Measurements from ENCODE around the gene IPPK.

IPPK gene

DNA sequence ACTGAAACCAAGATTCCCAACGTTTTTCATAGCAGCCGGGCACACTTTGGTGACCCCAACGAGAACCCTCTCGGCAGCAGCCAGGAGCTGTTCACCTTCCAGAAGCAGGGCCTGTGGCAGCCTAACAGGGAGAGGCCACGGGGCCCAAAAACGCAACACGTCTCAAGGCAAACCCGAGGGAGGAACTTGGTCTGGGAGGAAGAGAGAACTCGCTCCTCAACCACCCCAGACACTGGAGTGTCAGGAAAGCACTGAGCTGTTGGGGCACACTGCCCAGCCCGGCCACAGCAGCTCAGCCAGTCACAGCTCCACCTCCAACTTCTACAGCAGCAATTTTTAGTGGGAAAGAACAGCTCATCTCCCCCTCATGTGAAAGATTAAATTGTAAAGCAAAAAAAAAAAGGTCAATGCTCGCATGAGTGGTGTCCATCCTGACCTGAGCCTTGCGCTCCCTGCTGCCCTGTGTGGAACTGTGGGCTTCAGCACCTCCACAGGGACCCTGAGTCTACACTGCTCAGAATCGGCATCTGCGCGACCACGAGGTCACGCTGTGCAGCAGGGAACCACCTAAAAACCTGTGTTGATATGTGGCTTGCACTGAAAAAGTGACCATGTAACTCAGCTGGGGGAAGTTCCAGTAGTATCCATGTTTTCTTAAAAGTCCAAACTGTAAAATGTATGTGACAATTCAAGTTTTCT is 55.0 kb downstream of the IPPK start:
- no peak for DNase-seq (ENCODE audit: low read depth)
- H3K4me3 ChIP-seq (ENCODE audit: control insufficient read depth, low read depth, low read length), result no peak overlapping the region
- peak; percentile 20 for TF ChIP-seq CTCF (IDR thresholded peaks at IDR 0.05; ENCODE audit: control insufficient read depth, insufficient read depth, low read depth, low read length, missing control alignments)

GRCh38 chr9:92614123-92614510 is 55.8 kb downstream of the IPPK start:
- no peak overlapping the region for H3K4me3 ChIP-seq (ENCODE audit: control insufficient read depth, low read depth, low read length)
- TF ChIP-seq CTCF (IDR thresholded peaks at IDR 0.05; ENCODE audit: control insufficient read depth, insufficient read depth, low read depth, low read length, missing control alignments), result no peak
- no peak for DNase-seq (ENCODE audit: low read depth)

DNA sequence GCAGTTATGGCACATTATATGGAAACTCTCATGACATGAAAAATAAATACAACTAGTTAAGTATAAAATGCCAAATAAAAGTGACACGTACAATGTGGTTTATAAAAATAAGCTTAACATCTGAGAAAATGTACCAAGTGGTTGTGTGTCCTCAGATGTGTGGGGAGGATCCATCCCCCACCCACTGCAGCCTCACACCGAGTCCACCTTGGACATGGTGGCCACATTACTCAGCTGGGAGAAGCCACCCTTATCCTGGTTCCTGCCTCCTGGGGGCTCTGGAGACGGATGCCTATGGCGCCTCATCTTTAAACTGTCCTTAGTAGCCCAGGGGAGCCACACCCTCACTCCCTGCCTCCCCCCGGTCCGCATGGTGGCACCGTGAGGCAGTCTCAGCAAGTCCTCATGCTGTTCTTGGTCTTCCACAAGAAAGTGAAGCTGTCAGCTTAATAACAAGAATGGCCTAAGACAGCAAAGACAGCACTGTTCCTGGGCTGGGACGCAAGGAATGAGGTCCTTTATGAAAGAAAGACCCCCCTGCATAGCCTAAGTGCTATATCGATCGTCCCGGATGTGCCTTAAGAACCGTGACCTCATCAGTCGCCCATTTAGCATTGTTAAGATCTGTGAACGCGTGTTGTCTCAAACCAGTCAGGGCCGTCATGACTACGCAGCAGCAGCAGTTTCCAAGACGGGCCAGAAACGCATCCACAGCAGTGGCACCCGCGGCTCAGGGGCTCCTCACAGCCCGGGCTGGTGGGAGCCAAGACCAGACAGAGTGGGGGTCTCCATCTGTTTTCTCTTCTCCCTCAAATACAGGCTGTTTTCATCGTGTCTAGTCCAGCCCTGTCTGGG is 56.4 kb downstream of the IPPK start:
- no peak for DNase-seq (ENCODE audit: low read depth)
- H3K4me3 ChIP-seq (ENCODE audit: control insufficient read depth, low read depth, low read length), result no peak overlapping the region
- TF ChIP-seq CTCF (IDR thresholded peaks at IDR 0.05; ENCODE audit: control insufficient read depth, insufficient read depth, low read depth, low read length, missing control alignments), result no peak

GRCh38 chr9:92612816-92613215 is 57.1 kb downstream of the IPPK start:
- no peak for TF ChIP-seq CTCF (IDR thresholded peaks at IDR 0.05; ENCODE audit: control insufficient read depth, insufficient read depth, low read depth, low read length, missing control alignments)
- DNase-seq (ENCODE audit: low read depth), result no peak
- no peak overlapping the region for H3K4me3 ChIP-seq (ENCODE audit: control insufficient read depth, low read depth, low read length)

DNA sequence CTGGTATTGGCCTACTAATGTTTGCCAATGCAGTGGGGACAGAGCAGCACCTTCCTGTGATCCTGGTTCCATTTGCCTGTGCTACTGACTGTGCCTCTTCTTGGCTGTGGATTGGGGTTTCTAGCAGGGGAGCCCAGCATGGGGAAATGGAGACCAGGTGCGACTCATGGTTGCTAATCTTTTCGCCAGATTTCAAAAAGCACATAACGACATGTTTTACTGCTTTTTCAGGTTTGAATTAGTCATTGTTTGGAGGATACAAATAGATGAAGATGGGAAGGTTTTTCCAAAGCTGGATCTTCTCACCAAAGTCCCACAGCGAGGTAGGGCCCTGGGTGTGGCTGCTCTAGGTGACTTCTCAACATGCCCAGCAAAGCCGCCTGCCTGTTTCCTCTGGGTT is 57.6 kb downstream of the IPPK start:
- DNase-seq (ENCODE audit: low read depth), result no peak
- TF ChIP-seq CTCF (IDR thresholded peaks at IDR 0.05; ENCODE audit: control insufficient read depth, insufficient read depth, low read depth, low read length, missing control alignments), result no peak

DNA sequence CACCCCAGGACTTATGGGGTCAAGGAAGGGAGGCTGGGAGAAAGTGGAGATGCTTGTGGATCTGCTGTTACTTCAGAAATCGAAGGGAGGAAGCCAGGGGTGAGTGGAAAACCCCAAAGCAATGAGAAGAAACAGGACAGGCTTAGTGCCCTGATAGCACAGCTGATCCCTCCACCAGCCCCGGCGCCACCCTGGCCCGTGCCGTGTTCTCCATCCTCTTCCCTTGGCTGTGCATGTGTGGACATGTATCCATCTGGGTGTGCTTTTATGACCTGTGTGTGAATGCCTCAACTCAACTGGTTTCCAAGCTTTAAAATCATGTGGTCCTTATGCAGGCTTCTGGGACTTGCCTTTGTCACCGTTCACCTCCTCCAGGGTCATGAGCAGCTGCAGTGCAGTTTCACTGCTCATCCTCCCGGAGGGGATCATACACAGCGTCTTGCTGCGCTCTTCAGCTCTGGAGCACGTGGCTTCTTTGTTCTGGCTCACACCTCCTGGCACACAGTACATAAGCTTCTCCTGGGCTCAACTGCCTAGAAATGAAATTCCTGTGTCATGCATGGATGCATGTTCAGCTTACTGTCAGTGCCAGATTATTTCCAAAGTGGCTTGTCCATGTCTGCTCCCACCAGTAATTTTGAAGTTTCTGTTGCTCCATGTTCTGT is 58.2 kb downstream of the IPPK start:
- no peak for DNase-seq (ENCODE audit: low read depth)
- TF ChIP-seq CTCF (IDR thresholded peaks at IDR 0.05; ENCODE audit: control insufficient read depth, insufficient read depth, low read depth, low read length, missing control alignments), result no peak
- no peak overlapping the region for H3K4me3 ChIP-seq (ENCODE audit: control insufficient read depth, low read depth, low read length)

More for the DNA sequence above, 57.6 kb downstream of the IPPK start:
- H3K4me3 ChIP-seq (ENCODE audit: control insufficient read depth, low read depth, low read length), result no peak overlapping the region

Measured in AG09309 (cell line).